Measurements from ENCODE around the gene KRTAP29-1. TPM values are rescaled to one million over a fixed set of nuclear protein-coding genes. Genes with fewer than 3 reads are reported as not detected.

Gene KRTAP29-1
- total and polyA plus RNA-seq, 2 donors (not counting 1 experiment from before 2014, with no cell fraction given): not detected

- H2AFZ ChIP-seq (ENCODE audit: low read length): no peak overlapping the region
- H3K4me1 ChIP-seq (ENCODE audit: control insufficient read depth, extremely low read depth, insufficient read depth, low read length): no peaks in the 10 kb centered on the region
- no peak overlapping the region for H3K4me2 ChIP-seq (ENCODE audit: extremely low read depth, insufficient read depth, low read length)
Observed at GRCh38 chr17:41328207-41328606, 25.6 kb upstream of the KRTAP29-1 start.

DNA sequence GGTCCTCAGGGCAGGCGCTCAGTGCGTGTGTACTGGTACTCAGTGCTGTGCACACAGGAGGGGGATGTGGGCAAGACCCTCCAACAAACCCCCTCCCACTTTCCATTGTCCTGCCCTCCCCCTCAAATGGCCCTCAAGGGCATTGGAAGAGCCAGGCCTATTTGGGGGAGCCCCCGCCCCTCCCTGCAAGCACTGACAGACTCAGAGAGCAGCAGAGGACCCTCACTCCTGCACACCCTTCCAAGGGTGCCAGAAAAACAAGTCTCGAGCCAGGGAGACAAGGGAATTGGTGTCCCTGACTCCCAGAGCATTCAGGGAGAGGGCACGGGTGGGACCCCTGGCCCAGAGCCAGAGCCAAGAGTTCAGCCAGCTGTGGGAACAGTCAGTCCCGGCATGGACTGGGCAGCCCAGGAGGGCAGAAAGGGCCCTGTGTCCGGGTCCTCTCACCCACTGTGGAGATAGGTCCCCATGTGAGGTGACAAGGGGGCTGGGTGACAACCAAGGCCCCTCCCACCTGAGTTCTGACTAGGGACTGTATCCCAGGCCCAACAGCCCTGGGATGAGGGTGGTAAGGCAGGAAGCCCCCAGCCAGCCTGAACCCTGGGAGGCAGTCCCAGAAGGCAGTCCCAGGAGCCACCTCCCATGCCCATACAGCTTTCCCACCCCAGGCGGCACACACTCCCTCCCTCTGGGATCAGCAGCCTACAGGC lies 24.9 kb upstream of the KRTAP29-1 start:
- Histone ChIP-seq H3K4me1 (ENCODE audit: control insufficient read depth, extremely low read depth, insufficient read depth, low read length) (no peaks in the 10 kb centered on the region), H3K9me3 (ENCODE audit: control insufficient read depth, insufficient read depth, low read depth, low read length) (no peaks in the 10 kb centered on the region), H3K27ac (ENCODE audit: insufficient read depth, low read length) (no peak overlapping the region), H2AFZ (ENCODE audit: low read length) (no peak overlapping the region), H3K4me3 (replicated peaks in 1 of 4; ENCODE audit: control extremely low read depth in 1 of 4, insufficient read depth in 1 of 4, low read depth in 3 of 4, low read length in 4 of 4) (no peak overlapping the region), H3K79me2 (ENCODE audit: control insufficient read depth, insufficient read depth, low read length) (no peaks in the 10 kb centered on the region), H3K27me3 (ENCODE audit: control insufficient read depth, insufficient read depth, low read length) (no peaks in the 10 kb centered on the region), H3K9ac (ENCODE audit: insufficient read depth, low read length) (no peak overlapping the region), H3K4me2 (ENCODE audit: extremely low read depth, insufficient read depth, low read length) (no peak overlapping the region), H3K36me3 (ENCODE audit: control insufficient read depth, insufficient read depth, low read length) (no peaks in the 10 kb centered on the region), H4K20me1 (ENCODE audit: control insufficient read depth, extremely low read depth, insufficient read depth, low read length) (no peaks in the 10 kb centered on the region)
- TF ChIP-seq, protein P1, sequence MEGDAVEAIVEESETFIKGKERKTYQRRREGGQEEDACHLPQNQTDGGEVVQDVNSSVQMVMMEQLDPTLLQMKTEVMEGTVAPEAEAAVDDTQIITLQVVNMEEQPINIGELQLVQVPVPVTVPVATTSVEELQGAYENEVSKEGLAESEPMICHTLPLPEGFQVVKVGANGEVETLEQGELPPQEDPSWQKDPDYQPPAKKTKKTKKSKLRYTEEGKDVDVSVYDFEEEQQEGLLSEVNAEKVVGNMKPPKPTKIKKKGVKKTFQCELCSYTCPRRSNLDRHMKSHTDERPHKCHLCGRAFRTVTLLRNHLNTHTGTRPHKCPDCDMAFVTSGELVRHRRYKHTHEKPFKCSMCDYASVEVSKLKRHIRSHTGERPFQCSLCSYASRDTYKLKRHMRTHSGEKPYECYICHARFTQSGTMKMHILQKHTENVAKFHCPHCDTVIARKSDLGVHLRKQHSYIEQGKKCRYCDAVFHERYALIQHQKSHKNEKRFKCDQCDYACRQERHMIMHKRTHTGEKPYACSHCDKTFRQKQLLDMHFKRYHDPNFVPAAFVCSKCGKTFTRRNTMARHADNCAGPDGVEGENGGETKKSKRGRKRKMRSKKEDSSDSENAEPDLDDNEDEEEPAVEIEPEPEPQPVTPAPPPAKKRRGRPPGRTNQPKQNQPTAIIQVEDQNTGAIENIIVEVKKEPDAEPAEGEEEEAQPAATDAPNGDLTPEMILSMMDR (conservative IDR thresholded peaks at IDR 0.05 in 1 of 2, IDR thresholded peaks at IDR 0.05 in 1 of 2; ENCODE audit: low read depth in 1 of 2, low read length in 2 of 2): no peak
- no peak for TF ChIP-seq EZH2 (IDR thresholded peaks at IDR 0.05; ENCODE audit: low read length, missing control alignments)
- DNase-seq (ENCODE audit: low read depth in 2 of 2): no peak

More at GRCh38 chr17:41328207-41328606, 25.6 kb upstream of the KRTAP29-1 start:
- no peak for TF ChIP-seq EZH2 (IDR thresholded peaks at IDR 0.05; ENCODE audit: low read length, missing control alignments)
- TF ChIP-seq, protein P1 (conservative IDR thresholded peaks at IDR 0.05 in 1 of 2, IDR thresholded peaks at IDR 0.05 in 1 of 2; ENCODE audit: low read depth in 1 of 2, low read length in 2 of 2): no peak
- no peak overlapping the region for H3K4me3 ChIP-seq (replicated peaks in 1 of 4; ENCODE audit: control extremely low read depth in 1 of 4, insufficient read depth in 1 of 4, low read depth in 3 of 4, low read length in 4 of 4)
- H3K36me3 ChIP-seq (ENCODE audit: control insufficient read depth, insufficient read depth, low read length): no peaks in the 10 kb centered on the region
- H3K27ac ChIP-seq (ENCODE audit: insufficient read depth, low read length): no peak overlapping the region
- no peak overlapping the region for H3K9ac ChIP-seq (ENCODE audit: insufficient read depth, low read length)
- H3K9me3 ChIP-seq (ENCODE audit: control insufficient read depth, insufficient read depth, low read depth, low read length): no peaks in the 10 kb centered on the region
- no peak for DNase-seq (ENCODE audit: low read depth in 2 of 2)
- H3K27me3 ChIP-seq (ENCODE audit: control insufficient read depth, insufficient read depth, low read length): no peaks in the 10 kb centered on the region
- H3K79me2 ChIP-seq (ENCODE audit: control insufficient read depth, insufficient read depth, low read length): no peaks in the 10 kb centered on the region
- no peaks in the 10 kb centered on the region for H4K20me1 ChIP-seq (ENCODE audit: control insufficient read depth, extremely low read depth, insufficient read depth, low read length)

DNA sequence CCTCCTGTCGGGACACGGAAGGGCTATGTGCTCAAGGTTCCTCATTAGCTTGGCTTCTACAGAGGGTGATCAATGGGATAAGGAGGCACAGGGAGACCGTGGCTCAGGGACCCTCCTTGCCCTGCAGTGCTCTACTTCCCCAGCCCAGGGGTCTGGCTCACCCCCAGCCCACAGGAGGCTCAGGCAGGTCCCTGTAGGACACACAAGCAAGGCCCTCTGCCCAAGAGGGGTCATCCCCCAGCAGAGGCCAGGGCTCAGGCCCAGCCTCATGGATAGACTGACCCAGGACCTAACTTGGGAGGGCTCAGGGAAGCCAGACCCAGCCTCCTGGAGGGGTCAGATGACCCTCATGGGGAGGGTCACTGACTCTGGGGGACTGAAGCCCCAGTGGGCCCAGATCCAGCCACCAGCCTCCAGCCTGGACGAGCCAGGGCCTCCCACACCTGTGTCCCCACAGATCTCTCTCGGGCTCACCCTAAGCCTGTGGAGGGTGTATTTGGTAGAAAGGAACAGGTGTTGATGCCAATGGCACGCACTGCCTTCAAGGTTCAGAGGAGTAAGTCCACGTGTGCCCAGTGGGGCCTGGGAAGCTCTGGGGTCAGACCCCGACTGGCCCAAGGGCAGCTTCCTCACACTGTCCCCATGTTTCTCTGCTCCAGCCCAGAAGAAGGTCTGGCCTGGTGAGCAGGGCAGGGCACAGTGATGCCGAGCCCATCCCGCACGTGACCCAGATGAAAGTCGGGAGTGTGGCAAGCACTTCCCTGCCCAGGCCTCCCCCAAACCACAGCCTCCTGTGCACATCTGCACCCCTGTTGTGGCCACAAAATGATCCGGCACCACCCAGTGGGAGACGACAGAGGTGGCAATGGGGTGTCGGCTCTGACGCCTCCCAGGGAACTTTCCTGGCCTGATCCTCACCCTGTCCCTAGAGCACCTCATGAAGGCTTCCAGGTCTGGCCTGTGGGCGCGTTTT lies 23.8 kb upstream of the KRTAP29-1 start:
- H3K9ac ChIP-seq (ENCODE audit: insufficient read depth, low read length): no peak overlapping the region
- H4K20me1 ChIP-seq (ENCODE audit: control insufficient read depth, extremely low read depth, insufficient read depth, low read length): no peaks in the 10 kb centered on the region
- no peaks in the 10 kb centered on the region for H3K9me3 ChIP-seq (ENCODE audit: control insufficient read depth, insufficient read depth, low read depth, low read length)
- H3K36me3 ChIP-seq (ENCODE audit: control insufficient read depth, insufficient read depth, low read length): no peaks in the 10 kb centered on the region
- H3K4me1 ChIP-seq (ENCODE audit: control insufficient read depth, extremely low read depth, insufficient read depth, low read length): peaks cover 5% of the 10 kb centered on the region
- H3K27me3 ChIP-seq (ENCODE audit: control insufficient read depth, insufficient read depth, low read length): no peaks in the 10 kb centered on the region
- H3K4me3 ChIP-seq (replicated peaks in 1 of 4; ENCODE audit: control extremely low read depth in 1 of 4, insufficient read depth in 1 of 4, low read depth in 3 of 4, low read length in 4 of 4): no peak overlapping the region
- no peaks in the 10 kb centered on the region for H3K79me2 ChIP-seq (ENCODE audit: control insufficient read depth, insufficient read depth, low read length)
- TF ChIP-seq EZH2 (IDR thresholded peaks at IDR 0.05; ENCODE audit: low read length, missing control alignments): no peak
- TF ChIP-seq, protein P1 (conservative IDR thresholded peaks at IDR 0.05 in 1 of 2, IDR thresholded peaks at IDR 0.05 in 1 of 2; ENCODE audit: low read depth in 1 of 2, low read length in 2 of 2): no peak
- no peak overlapping the region for H3K4me2 ChIP-seq (ENCODE audit: extremely low read depth, insufficient read depth, low read length)
- no peak overlapping the region for H3K27ac ChIP-seq (ENCODE audit: insufficient read depth, low read length)
- H2AFZ ChIP-seq (ENCODE audit: low read length): no peak overlapping the region
- no peak for DNase-seq (ENCODE audit: low read depth in 2 of 2)

Data from fibroblast of lung (primary cell).